ENCODE results near the gene PDE6B. TPM values are rescaled to one million over a fixed set of nuclear protein-coding genes. Genes with fewer than 3 reads are reported as not detected.
"Not testable (repeated sequence)": the region's sequence is repeated elsewhere in the genome, so short reads cannot be mapped to it uniquely, and the experiment has no call there.

Gene PDE6B
- polyA plus RNA-seq, 5 donors, result 15.0 to 19.0 (median 16.1) TPM

- DNase-seq, result no peak
These were observed 10.7 kb downstream of the PDE6B start for GRCh38 chr4:635851-636627.

- DNase-seq, result no peak
These were observed 11.3 kb downstream of the PDE6B start for GRCh38 chr4:636628-637159.

GRCh38 chr4:637536-638280 is 12.3 kb downstream of the PDE6B start:
- DNase-seq, result no peak

GRCh38 chr4:642366-642765 is 17.0 kb downstream of the PDE6B start:
- not testable (repeated sequence) for DNase-seq

GRCh38 chr4:646460-646859 is 21.1 kb downstream of the PDE6B start:
- no peak for DNase-seq

- DNase-seq, result no peak
These were observed 22.1 kb downstream of the PDE6B start for GRCh38 chr4:647481-647880.

GRCh38 chr4:648579-649292 is 23.4 kb downstream of the PDE6B start:
- DNase-seq, result no peak

- no peak for DNase-seq
These were observed 23.9 kb downstream of the PDE6B start for GRCh38 chr4:649293-649625.

- no peak for DNase-seq
These were observed 24.5 kb downstream of the PDE6B start for GRCh38 chr4:649751-650310.

GRCh38 chr4:650461-650860 is 25.1 kb downstream of the PDE6B start:
- no peak for DNase-seq

- DNase-seq, result no peak
These were observed 25.8 kb downstream of the PDE6B start for GRCh38 chr4:650951-651883.

GRCh38 chr4:651884-652642 is 26.7 kb downstream of the PDE6B start:
- DNase-seq, result no peak

GRCh38 chr4:653080-653821 is 27.9 kb downstream of the PDE6B start:
- no peak for DNase-seq

GRCh38 chr4:653831-654502 is 28.6 kb downstream of the PDE6B start:
- DNase-seq, result no peak

GRCh38 chr4:654503-654845 is 29.1 kb downstream of the PDE6B start:
- DNase-seq, result no peak

GRCh38 chr4:654871-655463 is 29.6 kb downstream of the PDE6B start:
- no peak for DNase-seq

GRCh38 chr4:655464-656151 is 30.2 kb downstream of the PDE6B start:
- no peak for DNase-seq

All from right lung (tissue), 5 donors.